DOHH2 (cell line): ENCODE data around the gene PTCHD1.

Experiments
- EZH2phosphoT487 ChIP-seq: fragments of 200-600 bp; sonication (generic); IDR thresholded peaks from 2 replicates; pipeline ENCODE4 v1.6.1; 2017; ENCODE audit warnings: borderline replicate concordance, mild to moderate bottlenecking, antibody characterized with exemption, low read length, moderate library complexity, mixed read lengths
- TF ChIP-seq, protein P1 (sequence below): fragments of 200-600 bp; sonication (generic); IDR thresholded peaks from one replicate; pipeline ENCODE4 v1.5.1; 2014; ENCODE audit warnings: antibody characterized with exemption, mild to moderate bottlenecking, low read depth, low read length; ENCODE audit not compliant: poor library complexity, severe bottlenecking

DNA sequence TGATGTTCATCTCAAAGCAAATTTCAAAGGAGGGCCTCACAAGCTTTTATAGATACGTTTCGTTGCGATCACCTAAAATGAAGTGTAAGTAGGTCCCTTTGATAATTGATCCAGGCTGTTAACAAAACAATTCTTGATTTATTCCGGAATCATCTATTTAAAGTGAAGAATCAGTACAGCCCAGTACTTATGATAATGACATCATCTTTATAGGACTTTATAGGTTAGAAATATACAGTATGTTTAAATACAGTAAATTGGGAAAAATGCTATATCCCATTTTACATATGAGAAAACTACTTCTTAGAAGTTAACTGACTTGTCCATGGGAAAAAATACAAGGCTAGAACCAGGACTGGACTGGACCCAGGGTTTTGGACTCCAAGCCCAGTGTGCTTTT lies 3.7 kb downstream of the PTCHD1 start:
- TF ChIP-seq EZH2phosphoT487 = no peak
- TF ChIP-seq, protein P1, sequence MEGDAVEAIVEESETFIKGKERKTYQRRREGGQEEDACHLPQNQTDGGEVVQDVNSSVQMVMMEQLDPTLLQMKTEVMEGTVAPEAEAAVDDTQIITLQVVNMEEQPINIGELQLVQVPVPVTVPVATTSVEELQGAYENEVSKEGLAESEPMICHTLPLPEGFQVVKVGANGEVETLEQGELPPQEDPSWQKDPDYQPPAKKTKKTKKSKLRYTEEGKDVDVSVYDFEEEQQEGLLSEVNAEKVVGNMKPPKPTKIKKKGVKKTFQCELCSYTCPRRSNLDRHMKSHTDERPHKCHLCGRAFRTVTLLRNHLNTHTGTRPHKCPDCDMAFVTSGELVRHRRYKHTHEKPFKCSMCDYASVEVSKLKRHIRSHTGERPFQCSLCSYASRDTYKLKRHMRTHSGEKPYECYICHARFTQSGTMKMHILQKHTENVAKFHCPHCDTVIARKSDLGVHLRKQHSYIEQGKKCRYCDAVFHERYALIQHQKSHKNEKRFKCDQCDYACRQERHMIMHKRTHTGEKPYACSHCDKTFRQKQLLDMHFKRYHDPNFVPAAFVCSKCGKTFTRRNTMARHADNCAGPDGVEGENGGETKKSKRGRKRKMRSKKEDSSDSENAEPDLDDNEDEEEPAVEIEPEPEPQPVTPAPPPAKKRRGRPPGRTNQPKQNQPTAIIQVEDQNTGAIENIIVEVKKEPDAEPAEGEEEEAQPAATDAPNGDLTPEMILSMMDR = no peak
